Measurements from ENCODE around the gene FAHD2B.
"Not testable (repeated sequence)": the region's sequence is repeated elsewhere in the genome, so short reads cannot be mapped to it uniquely, and the experiment has no call there.

The FAHD2B gene

GRCh38 chr2:97095661-97096060 is 979 bp upstream of the FAHD2B start:
- TF ChIP-seq CTCF (IDR thresholded peaks at IDR 0.05; ENCODE audit: insufficient read depth, low read length, missing control alignments), result no peak
- CTCF ChIA-PET, result interaction anchor here (0.5 to 2.1 kb wide), 2 partner anchors 8 to 17 kb away, joined by 3 to 15 read pairs; partner anchors contain the start of gene ANKRD36
- POLR2A ChIA-PET, result no interaction called here
- no peak overlapping the region for H3K4me3 ChIP-seq (ENCODE audit: low read depth, low read length)
- no peak for DNase-seq (ENCODE audit: low read depth, low spot score)

- POLR2A ChIA-PET; H3K4me3 ChIP-seq (ENCODE audit: low read depth, low read length); DNase-seq (ENCODE audit: low read depth, low spot score); CTCF ChIA-PET: not testable (repeated sequence)
Measured at GRCh38 chr2:97093983-97094771, 505 bp downstream of the FAHD2B start.

- H3K4me3 ChIP-seq (ENCODE audit: low read depth, low read length); POLR2A ChIA-PET; DNase-seq (ENCODE audit: low read depth, low spot score): not testable (repeated sequence)
- CTCF ChIA-PET, result interaction anchor here (0.8 kb wide), 1 partner anchor 19 kb away, joined by 3 read pairs; no protein-coding TSS in a partner anchor
Measured at GRCh38 chr2:97092946-97093345, 1.7 kb downstream of the FAHD2B start.

DNA sequence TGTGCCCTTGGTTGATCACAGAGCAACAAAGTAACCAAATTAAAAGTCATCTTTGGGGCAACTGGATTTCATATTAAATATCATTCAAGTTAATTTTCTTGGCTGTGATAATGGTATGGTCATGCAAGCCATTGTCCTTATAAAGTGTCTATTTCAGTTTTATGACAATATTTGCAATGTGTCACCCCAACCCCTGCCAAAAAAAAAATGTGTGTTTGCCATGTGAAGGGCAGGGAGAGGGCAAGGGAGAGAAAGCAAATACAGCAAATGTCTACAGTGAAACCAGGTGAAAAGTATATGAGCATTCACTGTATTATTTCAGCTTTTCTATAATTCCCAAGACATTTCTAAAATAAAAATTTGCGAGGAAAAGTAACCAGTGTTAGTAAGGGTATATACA is 6.0 kb downstream of the FAHD2B start:
- DNase-seq (ENCODE audit: low read depth, low spot score); CTCF ChIA-PET; POLR2A ChIA-PET; H3K4me3 ChIP-seq (ENCODE audit: low read depth, low read length): not testable (repeated sequence)

DNA sequence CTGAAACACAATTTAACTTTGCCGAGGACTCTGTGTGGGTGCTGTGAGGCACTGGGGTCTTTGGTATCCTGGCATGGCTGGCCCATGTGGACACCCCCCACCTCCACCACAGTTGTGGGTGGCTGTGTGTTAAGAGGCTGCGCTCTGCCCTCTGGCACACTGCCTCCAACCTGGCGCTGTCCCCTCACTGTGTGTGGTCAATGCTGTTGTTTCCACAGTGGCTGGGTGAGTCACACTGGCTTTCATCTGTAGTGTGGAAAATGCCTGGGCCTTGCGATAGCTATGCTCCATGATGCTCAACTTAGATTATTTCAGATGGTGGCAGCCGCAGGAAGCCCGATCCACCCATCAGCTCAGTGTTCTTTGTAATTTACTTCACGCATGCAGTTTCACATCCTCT is 9.6 kb downstream of the FAHD2B start:
- CTCF ChIA-PET; DNase-seq (ENCODE audit: low read depth, low spot score); POLR2A ChIA-PET; H3K4me3 ChIP-seq (ENCODE audit: low read depth, low read length): not testable (repeated sequence)

DNA sequence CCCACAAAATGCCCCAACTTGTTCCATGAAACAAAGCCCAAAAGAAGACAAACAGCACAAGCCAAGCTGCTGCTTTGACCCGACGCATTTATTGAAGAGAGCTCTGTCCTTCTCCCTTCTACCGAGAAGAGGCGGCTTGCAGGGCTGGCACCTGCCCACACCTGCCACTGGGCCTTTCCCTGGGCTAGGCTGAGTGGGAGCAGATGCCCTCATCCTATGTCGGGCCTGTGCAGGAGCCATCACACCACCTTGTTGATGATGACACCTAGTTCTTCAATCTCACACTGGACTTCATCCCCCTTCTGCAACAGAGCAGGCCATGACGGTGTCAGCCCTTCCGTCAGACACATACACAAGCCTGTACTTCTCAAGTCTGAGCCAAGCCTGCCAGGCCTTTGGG is 11.2 kb downstream of the FAHD2B start:
- DNase-seq (ENCODE audit: low read depth, low spot score); POLR2A ChIA-PET; H3K4me3 ChIP-seq (ENCODE audit: low read depth, low read length); CTCF ChIA-PET: not testable (repeated sequence)

DNA sequence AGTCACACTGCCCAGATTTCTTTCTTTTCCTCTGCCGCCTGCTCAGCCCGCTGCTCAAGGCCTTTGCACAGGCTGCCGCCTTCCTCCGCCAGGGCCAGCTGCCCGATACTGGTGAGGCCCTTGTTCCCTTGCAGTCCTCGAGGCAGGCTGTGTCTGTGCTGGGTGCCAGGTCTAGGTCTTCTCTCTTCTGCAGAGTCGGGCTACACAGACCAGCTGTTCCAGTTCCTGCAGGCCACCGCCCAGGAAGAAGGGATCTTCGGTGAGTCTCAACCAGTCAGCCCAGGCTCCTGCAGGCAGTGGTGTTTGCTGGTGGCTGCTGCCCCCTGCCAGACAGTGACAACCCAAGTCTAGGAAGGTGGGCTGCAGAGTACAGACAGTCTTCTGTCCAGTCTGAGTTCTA is 12.5 kb downstream of the FAHD2B start:
- POLR2A ChIA-PET; DNase-seq (ENCODE audit: low read depth, low spot score): not testable (repeated sequence)

DNA sequence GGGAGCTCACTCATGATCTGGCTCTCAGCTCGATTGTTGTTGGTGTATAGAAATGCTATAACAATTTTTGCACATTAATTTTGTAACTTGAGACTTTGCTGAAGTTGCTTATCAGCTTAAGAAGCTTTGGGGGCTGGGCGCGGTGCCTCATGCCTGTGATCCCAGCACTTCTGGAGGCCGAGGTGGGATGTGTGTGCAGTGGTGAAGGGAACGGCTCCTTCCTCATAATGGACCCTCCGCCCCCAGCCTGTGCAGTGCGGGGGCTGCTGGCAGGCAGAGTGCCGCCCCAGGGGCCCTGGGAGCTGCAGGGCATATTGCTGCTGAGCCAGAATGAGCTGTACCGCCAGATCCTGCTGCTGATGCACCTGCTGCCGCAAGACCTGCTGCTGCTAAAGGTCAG is 13.8 kb downstream of the FAHD2B start:
- H3K4me3 ChIP-seq (ENCODE audit: low read depth, low read length); CTCF ChIA-PET; POLR2A ChIA-PET; DNase-seq (ENCODE audit: low read depth, low spot score): not testable (repeated sequence)

More for the DNA sequence above, 12.5 kb downstream of the FAHD2B start:
- CTCF ChIA-PET; H3K4me3 ChIP-seq (ENCODE audit: low read depth, low read length): not testable (repeated sequence)

DNA sequence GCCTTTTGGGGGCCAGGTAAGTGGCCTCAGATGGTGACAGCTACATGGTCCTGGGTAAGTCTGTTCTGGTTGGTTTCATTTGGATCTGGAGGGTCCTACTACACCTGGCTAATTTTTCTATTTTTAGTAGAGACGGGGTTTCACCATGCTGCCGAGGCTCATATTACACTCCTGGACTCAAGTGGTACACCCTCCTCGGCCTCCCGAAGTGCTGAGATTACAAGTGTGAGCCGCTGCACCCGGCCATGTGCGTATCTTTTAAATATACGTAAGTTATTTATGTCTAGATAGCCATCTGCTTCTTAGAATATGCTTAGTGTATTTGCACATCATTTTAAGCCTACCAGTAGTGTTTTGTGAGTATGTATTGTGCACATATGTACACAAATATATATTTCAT is 17.5 kb downstream of the FAHD2B start:
- POLR2A ChIA-PET; DNase-seq (ENCODE audit: low read depth, low spot score); H3K4me3 ChIP-seq (ENCODE audit: low read depth, low read length); CTCF ChIA-PET: not testable (repeated sequence)

- DNase-seq (ENCODE audit: low read depth, low spot score); CTCF ChIA-PET; POLR2A ChIA-PET; H3K4me3 ChIP-seq (ENCODE audit: low read depth, low read length): not testable (repeated sequence)
Measured at GRCh38 chr2:97070915-97071314, 23.8 kb downstream of the FAHD2B start.

DNA sequence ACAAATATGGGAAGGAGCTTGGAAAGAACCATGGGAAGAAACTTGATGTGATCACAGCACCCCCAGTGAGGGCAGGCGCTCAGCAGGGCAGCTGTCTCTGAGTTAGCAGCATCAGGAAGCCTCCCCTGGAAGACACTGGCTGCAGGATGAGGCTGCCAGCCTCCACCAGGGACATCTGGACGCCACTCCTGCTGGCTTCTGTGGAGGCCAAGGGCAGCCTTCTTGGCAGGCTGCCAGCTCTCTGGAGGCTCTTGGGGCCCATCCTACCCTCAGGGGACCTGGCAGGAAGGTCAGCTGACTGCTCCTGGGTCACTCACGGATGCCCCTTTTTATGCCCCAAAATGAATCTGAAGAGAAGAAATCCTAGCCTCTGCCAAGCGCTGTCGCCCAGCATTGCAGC is 26.0 kb downstream of the FAHD2B start:
- H3K4me3 ChIP-seq (ENCODE audit: low read depth, low read length); POLR2A ChIA-PET; CTCF ChIA-PET; DNase-seq (ENCODE audit: low read depth, low spot score): not testable (repeated sequence)

DNA sequence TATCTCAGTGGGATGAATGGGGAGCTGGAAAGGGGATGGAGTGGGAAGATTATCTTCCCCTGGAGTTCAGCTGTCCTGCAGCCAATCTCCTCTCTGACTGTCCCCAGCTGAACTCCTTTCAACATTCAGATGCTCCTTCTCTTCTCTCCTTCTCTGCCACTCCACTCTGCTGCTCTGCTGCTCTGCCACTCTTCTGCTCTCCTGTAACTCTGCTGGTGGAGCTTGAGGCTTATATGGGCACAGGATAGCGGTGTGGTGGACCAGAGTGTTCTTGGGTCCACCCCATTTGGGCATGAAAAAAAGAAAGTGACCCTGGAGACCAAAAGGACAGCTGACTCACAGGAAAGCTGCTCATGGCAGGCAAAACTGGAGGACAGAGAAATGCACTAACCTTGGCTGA is 26.6 kb downstream of the FAHD2B start:
- H3K4me3 ChIP-seq (ENCODE audit: low read depth, low read length), result no peak overlapping the region
- ChIA-PET CTCF (no interaction called here), POLR2A (no interaction called here)
- TF ChIP-seq CTCF (IDR thresholded peaks at IDR 0.05; ENCODE audit: insufficient read depth, low read length, missing control alignments), result no peak
- no peak for DNase-seq (ENCODE audit: low read depth, low spot score)

Data from AG04449 (cell line).